PC-3 (cell line): ENCODE measurements around the gene UBE2G1.

Source experiments
- EZH2phosphoT487 ChIP-seq: fragments of 300-600 bp; sonication (generic); IDR thresholded peaks from 2 replicates; pipeline ENCODE4 v1.6.1; 2018; ENCODE audit warnings: mild to moderate bottlenecking, antibody characterized with exemption, low read length, borderline replicate concordance
- TF ChIP-seq, protein P1 (sequence below): fragments of 300-600 bp; sonication (generic); conservative IDR thresholded peaks from 2 replicates; pipeline ENCODE4 v1.5.1; 2017; ENCODE audit warnings: antibody characterized with exemption, low read depth, mild to moderate bottlenecking, low read length

DNA sequence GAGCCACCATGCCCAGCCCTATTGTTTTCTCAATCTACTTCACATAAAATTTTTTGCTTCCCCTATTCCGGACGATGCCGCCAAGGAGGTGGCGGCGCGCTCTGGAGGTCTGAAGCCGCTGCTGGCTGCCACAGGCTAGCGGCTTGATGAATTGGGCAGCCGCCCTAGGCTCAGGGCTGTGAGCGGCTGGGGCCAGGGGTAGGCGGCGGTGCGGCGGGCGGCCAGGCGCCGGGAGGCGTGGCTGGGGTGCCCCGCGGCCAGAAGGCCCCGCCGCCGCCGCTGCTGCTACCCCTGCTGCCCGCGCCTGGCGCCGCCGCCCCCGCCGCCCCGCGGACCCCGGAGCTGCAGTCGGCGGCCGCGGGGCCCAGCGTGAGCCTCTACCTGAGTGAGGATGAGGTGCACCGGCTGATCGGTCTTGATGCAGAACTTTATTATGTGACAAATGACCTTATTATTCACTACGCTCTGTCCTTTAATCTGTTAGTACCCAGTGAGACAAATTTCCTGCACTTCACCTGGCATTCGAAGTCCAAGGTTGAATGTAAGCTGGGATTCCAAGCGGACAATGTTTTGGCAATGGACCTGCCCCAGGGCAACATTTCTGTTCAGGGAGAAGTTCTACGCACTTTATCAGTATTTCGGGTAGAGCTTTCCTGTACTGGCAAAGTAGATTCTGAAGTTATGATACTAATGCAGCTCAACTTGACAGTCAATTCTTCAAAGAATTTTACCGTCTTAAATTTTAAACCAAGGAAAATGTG is 144.4 kb downstream of the UBE2G1 start:
- no peak for TF ChIP-seq EZH2phosphoT487
- TF ChIP-seq, protein P1, sequence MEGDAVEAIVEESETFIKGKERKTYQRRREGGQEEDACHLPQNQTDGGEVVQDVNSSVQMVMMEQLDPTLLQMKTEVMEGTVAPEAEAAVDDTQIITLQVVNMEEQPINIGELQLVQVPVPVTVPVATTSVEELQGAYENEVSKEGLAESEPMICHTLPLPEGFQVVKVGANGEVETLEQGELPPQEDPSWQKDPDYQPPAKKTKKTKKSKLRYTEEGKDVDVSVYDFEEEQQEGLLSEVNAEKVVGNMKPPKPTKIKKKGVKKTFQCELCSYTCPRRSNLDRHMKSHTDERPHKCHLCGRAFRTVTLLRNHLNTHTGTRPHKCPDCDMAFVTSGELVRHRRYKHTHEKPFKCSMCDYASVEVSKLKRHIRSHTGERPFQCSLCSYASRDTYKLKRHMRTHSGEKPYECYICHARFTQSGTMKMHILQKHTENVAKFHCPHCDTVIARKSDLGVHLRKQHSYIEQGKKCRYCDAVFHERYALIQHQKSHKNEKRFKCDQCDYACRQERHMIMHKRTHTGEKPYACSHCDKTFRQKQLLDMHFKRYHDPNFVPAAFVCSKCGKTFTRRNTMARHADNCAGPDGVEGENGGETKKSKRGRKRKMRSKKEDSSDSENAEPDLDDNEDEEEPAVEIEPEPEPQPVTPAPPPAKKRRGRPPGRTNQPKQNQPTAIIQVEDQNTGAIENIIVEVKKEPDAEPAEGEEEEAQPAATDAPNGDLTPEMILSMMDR: no peak
